GM23248 (cell line): Measurements from ENCODE around the gene FOXD4L1.
"Not testable (repeated sequence)": the region's sequence is repeated elsewhere in the genome, so short reads cannot be mapped to it uniquely, and the experiment has no call there.

Experiments used
- EZH2 ChIP-seq: fragments of 200-600 bp; sonication (generic); IDR thresholded peaks from 2 replicates; pipeline ENCODE4 v1.6.1; 2018; ENCODE audit warnings: antibody characterized with exemption, mild to moderate bottlenecking; ENCODE audit not compliant: insufficient read depth, poor library complexity, severe bottlenecking
- EZH2phosphoT487 ChIP-seq: fragments of 200-600 bp; sonication (generic); IDR thresholded peaks from 2 replicates; pipeline ENCODE4 v1.6.1; 2018; ENCODE audit warnings: antibody characterized with exemption, moderate library complexity, mild to moderate bottlenecking, low read depth; ENCODE audit not compliant: insufficient read depth

DNA sequence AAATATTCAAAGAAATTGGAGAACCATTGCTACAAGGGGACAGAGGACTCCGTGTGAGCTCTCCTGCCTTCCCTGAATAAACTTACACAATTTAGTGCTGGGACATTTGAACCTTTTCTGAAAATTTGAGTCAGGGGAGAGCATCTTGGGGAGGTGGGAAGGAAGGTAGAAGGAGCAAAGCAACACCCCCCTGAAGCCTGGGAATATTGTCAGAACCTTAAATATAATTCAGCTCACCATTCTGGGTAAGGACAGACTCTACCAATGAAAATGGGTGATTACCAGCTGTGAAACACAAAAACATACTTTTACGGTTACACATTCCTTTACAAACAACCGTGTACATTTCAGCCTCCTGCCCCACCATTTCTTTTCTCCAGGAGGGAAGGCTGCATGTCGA is at the start of gene FOXD4L1:
- TF ChIP-seq EZH2phosphoT487, EZH2: not testable (repeated sequence)
